OCI-M2 (cell line): ENCODE data around the gene IL23A.

Source experiments
- DNase-seq: peaks from one replicate; lab custom pipeline; 2025; ENCODE audit not compliant: unreplicated experiment; lab: John Stamatoyannopoulos, UW

Gene IL23A

DNA sequence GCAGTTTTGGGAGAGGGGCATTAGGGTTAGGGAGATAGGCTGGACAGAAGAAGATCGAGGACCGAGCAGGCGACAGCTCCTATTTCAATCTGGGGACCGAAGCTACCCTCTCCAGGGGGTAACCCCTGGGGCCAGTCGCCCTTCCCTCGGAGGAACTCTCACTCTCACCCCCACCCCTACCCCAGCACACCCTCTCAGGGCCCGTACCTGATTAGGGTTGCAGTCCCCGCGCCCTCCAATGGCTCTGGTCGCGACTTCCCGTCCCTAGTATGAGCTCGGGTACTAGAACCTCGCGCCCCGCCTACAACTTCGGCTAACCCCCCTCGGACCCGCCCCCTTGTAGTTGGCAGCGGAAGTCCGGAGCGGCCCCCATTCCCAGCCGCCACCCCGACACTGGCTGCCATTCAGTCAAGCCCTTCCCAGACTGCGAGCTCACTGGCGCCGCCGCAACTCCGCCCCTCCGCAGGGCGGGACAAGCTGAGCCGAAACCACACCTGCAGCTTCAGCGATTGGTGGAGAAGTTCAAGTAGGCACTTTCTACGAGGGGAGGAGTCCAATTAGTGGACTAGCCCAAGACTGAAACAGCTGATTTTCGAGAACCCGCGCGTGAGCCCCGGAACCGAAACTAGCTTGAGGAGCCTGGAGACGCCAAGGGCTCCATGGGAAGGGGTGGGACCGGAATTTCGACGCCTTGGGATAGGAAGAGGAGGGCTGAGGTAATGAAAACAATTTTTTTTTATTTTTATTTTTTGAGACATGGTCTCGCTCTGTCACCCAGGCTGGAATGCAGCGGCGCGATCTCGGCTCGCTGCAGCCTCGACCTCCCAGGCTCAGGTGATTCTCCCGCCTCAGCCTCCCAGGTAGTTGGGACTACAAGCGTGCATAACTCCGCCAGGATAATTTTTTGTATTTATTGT, 21.4 kb downstream of the IL23A start, which contains the start of gene STAT2:
STAT2 (minus strand) TSS at position 257 of the 917 bp plus-strand sequence. CDS start 3,536 bp downstream, outside the sequence.
- peak; percentile 90 for DNase-seq

DNA sequence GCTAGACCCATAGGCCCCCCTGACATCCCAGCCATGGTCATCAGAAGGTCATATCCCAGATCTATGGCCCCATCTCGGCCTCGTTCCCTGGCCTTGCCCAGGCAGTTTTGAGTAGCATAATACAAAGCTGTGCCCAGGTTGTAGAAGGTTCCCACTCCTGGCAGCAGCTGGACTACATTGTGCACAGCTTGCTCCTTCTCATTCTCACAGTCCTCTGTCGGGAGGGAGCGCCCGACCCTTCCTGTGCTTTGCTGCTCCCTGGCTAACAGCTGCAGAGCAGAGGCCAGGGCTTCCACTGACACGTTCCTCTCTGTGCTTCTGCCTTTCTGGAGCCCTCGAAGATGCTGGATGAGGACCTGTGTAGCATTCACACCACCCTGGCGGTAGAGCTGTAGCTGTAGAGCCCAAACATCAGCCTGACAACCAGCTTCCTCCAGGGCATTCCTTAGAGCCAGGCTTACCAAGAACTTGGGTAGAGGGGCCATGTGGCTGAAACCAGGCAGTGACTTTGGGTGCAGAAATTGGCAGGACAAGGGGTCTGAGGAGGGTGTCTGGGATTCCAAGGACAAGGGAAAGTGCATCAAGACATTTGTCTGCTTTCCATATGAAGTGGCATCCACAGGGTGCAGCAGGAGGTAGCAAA, 22.9 kb downstream of the IL23A start:
- DNase-seq = no peak

DNA sequence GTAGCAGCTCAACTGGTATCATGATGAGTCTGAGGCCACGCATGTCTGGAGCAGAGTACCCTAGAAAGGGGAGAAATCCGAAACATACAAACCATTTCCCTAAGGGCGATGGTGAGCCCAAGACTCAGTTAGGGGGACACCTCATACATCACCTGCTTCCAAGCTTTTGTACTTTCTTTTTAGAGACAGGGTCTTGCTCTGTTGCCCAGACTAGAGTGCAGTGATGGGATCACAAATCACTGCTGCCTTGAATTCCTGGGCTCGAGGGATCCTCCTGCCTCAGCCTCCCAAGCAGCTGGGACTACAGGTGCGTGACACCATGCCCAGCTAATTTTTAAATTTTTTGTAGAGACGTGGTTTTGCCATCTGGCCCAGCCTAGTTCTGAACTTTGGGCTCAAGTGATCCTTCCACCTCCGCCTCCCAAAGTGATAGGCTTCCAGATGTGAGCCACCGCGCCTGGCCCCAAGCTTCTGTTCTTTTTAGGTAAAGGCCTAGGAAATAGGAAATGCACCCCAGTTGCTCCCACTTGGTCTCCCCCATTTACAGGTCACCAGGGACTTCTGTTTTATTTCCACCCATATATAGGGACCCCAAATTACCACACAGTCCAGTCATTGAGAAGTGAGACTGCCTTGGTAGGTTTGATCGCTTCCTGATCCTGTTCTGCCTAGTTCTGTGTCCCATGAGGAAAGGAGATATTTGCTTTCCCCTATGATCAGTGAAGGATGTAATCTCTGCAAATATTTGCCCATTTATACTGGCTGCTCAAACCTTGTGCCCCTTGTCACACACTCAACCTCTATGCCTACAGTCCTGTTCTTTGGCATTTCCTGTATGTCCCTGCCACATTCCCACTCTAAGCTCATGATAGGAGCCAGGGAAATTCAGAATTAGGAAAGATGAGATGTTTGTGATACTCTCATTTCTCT, 23.7 kb downstream of the IL23A start, which contains the start of gene APOF:
APOF (minus strand) TSS at position 728 of the 930 bp plus-strand sequence; CDS start at position 616, 112 bp downstream.
- no peak for DNase-seq

DNA sequence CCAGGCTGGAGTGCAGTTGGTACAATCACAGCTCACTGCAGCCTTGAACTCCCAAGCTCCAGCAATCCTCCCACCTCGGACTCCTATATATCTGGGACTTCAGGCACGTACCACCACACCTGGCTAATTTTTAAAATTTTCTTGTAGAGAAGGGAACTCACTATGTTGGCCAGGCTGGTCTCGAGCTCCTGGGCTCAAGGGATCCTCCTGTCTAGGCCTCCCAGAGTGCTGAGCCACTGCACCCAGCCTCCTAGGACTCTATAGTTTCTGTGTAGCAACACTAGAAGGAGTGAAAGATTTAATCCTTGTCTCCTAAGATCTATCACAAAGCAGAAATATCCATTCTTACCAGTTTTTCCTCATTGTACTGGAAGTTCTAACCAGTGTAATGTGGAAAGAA, 28.3 kb downstream of the IL23A start:
- no peak for DNase-seq

DNA sequence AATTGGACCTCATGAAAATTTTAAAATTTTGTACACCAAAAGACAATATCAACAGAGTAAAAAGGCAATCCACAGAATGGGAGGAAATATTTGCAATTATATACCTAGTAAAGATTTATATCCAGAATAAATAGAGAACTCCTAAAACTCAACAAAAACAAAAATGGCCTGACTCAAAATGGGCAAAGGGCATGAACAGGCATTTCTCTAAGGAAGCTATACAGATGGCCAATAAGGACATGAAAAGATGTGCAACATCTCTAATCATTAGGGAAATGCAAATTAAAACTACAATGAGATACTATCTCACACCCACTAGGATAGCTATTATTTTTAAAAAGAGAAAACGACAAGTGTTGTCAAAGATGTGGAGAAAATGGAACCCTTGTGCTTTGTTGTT, 34.8 kb downstream of the IL23A start:
- no peak for DNase-seq

DNA sequence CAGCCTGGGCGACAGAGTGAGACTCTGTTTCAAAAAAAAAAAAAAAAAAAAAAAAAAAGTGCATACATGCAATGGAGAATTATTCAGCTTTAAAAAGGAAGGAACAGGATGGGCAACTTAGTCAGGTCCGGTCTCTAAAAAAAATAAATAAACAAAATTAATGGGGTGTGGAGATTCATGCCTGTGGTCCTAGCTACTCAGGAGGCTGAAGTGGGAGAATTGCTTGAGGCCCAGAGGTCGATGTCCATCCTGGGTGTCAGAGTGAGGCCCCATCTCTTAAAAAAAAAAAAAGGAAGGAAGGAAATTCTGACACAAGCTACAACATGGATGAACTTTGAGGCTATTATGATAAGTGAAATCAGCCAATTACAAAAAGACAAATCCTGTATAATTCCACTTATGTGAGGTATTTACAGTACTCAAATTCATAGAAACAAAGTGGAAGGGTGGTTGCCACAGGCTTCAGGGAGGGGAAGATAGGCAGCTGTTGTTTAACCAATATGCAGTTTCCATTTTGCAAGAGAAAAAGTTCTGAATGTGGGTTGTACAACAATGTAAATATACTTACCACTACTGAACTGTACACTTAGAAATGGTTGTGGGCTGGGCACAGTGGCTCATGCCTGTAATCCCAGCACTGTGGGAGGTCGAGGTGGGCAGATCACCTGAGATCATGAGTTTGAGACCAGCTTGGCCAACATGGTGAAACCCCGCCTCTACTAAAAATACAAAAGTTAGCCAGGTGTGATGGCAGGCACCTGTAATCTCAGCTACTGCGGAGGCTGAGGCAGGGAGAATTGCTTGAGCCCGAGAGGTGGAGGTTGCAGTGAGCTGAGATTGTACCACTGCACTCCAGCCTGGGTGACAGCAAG, 36.3 kb downstream of the IL23A start:
- no peak for DNase-seq

DNA sequence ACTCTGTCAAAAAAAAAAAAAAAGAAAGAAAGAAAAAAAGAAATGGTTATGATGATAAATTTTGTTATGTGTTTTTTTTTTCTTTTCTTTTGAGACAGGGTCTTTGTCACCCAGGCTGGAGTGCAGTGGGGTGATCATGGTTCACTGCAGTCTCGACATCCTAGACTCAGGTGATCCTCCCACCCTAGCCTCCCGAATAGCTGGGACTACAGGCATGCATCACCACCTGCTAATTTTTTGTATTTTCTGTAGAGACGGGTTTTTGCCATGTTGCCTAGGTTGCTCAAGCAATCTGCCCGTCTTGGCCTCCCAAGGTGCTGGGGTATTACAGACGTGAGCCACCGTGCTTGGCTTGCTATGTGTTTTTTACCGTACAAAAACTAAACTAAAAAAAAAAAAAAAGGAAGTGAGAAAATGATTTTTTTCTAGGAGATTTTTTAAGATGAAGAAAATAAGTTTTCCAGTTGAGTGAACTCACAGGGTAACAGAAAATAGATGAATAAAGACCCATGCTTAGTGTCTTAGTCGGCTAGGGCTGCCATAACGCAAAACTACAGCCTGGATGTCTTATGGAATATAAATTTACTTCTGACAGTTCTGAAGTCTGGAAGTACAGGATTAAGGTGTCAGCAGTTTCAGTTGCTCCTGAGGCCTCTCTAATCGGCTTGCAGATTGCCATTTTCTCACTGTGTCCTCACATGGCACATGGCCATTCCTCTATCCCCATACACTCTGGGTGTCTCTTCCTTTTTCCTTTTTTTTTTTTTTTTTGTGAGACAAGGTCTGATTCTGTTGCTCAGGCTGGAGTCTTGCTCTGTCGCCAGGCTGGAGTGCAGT, 37.1 kb downstream of the IL23A start:
- DNase-seq = no peak

DNA sequence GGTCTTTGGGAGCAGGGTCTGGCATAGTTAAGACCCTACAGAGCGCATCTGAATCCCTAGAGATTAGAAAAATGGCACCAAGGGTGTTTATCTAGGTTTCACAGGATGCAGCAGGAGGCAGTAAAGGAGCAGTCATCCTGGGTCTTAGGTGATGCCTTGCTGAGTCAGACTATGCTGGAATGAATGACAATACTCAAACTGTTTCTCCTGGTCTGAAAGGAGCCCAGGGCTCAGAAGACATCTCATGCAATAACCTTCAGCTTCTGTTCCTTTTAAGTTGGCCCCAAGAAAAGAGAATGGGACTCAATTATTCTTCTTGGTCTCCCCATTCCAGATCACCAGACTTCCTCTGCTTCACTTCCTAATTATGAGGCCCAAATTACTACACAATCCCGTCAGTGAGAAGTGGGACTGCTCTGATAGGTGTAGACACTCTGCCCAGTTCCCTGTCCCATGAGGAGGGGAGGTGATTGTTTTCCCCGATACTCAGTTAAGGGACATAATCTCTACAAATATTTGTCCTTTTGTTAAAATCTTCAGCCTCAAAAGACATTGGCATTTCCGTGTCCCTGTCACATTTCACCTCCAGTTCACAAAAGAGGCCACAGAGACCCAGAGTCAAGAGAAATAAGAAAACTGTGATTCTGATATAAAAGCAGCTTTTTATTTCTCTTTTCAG, 38.8 kb downstream of the IL23A start:
- DNase-seq = no peak

DNA sequence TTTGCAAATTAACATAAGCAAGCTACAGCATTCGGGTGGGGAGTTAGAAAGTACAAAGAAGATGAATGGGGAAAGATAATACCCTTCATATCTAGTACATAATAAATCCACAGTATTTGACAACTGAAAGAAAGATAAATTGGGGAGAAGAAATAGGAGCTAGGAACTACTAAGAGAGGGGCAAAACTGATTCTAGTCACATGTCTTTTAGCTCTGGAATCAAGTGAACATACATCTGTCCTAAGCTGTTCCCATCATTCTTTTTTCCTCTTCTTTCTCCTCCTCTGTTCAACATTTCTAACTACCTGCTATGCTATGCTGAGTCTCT, 39.3 kb downstream of the IL23A start:
- no peak for DNase-seq

DNA sequence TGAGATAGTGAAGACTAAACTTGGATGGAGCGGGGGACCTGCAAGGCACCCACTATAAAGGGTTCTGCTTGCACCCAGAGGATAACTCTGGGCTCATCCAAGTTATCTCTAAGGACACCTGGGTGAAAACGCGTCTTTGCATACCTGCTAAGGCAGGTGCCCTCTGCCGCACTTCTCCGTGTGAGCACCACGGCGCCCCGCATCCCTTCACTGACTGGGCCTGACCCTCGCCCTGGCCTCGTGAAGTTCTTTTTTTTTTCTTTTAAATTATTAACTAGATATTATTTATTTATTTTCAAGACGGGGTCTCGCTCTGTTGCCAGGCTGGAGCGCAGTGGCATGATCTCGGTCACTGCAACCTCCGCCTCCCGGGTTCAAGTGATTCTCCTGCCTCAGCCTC, 43.9 kb downstream of the IL23A start:
- no peak for DNase-seq

DNA sequence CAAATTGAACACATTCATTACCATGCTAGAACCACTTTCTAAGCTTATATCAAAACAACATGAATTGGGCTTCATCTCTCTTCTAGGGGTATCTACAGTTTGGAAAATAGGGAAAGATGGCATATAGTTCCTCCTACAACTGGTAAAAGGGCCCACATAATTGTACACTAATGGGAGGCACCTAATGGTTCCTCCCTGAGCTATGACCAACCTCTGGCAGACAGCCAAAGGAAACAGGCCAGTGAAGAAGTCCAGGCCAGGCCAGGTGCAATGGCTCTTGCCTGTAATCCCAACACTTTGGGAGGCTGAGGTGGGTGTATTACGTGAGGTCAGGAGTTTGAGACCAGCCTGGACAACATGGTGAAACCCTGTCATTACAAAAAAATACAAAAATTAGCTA, 47.2 kb downstream of the IL23A start:
- no peak for DNase-seq

DNA sequence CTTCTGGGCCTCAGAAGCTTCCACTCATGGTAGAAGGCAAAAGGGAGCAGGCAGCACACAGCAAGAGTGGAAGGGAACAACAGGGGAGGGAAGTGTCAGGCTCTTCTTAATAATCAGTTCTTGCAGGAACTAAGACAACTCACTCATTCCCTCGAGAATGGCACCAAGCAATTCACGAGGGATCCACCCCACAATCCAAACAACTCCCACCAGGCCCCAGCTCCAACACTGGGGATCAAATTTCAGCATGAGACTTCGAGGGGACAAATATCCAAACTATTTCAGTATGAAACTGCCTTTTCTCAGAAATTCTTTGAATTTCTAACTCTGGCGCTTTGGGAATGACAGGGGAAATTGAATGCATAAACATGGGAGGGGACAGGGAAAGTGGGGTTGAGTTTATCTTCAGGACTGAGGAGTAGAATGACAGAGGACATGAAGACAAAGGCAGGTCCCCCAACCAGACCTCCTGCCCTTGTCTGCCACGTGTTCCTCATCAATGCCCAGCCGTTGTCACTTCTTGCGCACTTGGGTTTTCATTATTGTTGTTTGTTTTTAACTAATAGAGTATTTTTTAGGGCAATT, 48.6 kb downstream of the IL23A start:
- DNase-seq = no peak

DNA sequence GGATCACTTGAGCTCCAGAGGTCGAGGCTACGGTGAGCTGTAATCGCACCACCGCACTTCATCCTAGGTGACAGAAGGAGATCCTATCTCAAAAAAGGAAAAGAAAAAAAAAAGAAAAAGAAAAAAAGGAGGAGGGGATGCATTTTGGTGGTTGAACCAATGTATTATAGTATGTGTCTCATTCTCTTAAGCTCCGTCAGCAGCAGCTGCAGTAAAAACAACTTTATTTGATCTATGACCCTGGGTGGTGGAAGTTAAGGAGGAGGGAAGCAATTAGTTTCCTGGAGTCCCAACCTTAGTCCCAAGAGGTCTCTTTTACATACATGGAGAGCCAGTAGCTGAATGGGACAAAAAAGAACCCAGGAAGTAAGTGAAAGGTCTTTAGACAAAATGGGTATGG, 50.7 kb downstream of the IL23A start:
- no peak for DNase-seq
